ENCODE data around the gene SMTNL1.

SMTNL1 gene

GRCh38 chr11:57546869-57547475 lies 9.6 kb downstream of the SMTNL1 start:
- no peak for DNase-seq

GRCh38 chr11:57547854-57548377 lies 10.5 kb downstream of the SMTNL1 start:
- no peak for DNase-seq

DNA sequence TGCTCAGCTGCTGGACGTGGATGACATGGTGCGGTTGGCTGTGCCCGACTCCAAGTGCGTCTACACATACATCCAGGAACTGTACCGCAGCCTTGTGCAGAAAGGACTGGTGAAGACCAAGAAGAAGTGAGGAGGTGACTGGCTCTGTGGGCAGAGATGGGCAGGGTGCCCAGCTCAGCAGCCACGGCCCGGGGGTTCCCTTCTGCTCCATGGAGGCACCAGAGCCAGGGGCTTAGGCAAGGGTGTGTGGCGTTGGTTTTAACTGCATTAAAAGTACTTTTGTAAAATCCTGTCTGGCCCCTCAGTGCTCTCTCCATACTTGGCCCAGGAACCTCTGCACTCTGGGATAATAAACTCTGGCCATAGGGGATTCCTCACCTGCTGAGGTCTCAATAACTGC lies 12.6 kb downstream of the SMTNL1 start:
- DNase-seq = no peak

- DNase-seq = no peak
Observed at GRCh38 chr11:57551941-57552340, 14.5 kb downstream of the SMTNL1 start.

- no peak for DNase-seq
Observed at GRCh38 chr11:57552479-57552878, 15.1 kb downstream of the SMTNL1 start.

- DNase-seq = no peak
Observed at GRCh38 chr11:57555393-57555792, 18.0 kb downstream of the SMTNL1 start.

DNA sequence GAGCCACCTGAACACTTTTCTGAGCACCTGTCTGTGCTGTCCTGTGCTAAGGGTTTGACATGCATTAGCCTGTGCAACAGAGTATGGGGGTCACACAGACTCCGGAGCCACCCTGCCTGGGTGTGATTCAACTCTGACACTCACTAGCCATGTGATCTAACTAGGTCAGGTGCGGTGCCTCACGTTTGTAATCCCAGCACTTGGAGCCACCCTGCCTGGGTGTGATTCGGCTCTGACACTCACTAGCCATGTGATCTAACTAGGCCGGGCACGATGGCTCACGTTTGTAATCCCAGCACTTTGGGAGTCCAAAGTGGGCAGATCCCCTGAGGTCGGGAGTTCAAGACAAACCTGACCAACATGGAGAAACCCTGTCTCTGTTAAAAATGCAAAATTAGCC lies 18.6 kb downstream of the SMTNL1 start:
- no peak for DNase-seq

GRCh38 chr11:57560146-57560545 lies 22.8 kb downstream of the SMTNL1 start:
- DNase-seq = no peak

GRCh38 chr11:57562596-57562995 lies 25.2 kb downstream of the SMTNL1 start:
- DNase-seq = no peak

DNA sequence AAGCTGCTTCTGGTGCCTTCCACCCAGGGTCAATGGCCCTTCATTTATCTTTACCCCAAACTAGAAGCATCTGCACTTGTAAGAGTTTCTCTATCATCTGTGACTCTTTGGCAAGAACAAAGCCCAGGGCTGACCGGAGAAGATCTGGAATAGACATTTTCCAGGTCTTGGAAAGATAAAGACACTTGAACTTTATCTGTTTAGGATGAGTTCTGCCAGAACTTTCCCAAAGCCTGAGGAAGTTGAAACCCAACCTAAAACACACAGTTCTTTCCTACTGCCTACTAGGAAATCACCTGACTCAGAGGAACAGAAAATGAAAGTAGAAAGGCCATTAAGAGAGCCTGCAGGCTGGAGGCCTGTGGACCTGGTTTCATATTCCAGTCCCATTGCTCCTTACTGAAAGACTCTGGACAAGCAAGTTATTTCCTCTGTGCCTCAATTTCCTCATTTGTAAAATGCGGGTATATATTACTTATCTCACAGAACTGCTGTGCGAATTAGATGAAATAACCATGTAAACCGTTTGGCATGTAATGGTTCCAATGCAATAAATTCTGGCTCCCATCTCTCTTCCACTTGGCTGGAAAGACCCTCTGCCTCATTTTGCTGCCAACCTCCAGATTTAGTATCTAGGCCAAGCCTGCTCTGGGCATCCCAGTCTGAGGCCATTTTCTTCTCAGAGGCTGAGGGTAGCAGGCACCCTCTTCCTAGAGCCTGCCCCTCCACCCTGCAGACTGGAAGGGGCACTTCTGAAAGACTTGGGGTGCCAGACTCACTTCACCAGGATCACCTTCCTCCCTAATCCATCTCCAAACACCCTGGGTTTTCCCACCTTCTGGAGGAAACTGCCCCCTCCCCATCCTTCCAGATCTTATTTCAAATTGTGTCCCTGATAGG lies 28.9 kb downstream of the SMTNL1 start:
- DNase-seq = no peak

DNA sequence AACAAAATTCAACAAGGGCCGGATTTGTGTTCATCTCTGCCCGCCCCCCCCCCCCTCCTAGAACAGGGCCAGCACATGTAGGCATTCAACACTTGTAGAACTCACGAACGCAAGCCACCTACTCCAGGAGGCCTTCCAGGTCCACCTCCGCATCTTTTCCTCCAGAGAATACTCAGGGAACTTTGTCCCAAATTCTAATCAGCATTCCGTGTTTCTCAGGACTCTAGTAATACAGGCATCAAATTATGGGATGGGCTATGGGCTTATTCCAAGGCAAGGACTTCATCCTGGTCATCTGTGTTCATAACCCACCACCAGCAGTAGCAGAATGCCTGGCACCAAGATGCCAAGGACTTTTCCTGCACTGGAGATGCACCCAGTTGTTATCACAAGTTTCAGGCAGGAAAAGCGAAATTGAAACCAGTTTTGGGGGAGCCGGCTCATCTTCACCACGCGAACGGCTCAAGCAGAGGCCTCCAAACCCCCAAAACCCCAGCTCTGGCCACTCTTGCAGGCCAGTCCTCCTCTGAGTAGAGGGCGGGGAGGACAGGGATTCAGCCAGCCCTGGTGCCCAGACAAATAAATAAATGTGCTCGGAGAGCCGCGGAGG lies 29.6 kb downstream of the SMTNL1 start:
- DNase-seq = no peak

- no peak for DNase-seq
Observed at GRCh38 chr11:57567515-57568329, 30.3 kb downstream of the SMTNL1 start, which contains the start of gene UBE2L6. UBE2L6 (minus strand) TSS chr11:57567672; CDS start chr11:57567611, 61 bp downstream.

DNA sequence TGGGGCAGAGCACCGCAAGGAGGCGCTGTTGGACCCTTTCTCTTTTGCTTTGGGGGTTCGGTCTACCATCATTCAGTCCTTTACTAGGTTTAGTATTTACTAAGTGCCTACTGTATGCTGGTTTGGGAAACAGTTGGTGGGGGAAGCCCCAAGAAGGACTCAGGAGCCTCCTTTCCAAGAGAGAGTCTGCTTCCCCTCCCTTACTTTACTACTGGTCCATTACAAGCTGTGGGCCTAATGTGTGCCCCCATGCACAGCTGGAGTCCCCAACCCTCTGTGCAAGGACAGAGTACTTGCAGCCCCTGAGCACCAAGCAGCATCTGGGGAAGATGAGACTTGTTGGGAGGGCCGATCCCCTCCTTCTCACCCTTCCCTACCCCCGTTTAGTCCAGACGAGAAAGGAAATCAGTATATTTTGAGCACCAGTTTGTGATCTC lies 31.0 kb downstream of the SMTNL1 start:
- no peak for DNase-seq

GRCh38 chr11:57571606-57572005 lies 34.2 kb downstream of the SMTNL1 start:
- no peak for DNase-seq

DNA sequence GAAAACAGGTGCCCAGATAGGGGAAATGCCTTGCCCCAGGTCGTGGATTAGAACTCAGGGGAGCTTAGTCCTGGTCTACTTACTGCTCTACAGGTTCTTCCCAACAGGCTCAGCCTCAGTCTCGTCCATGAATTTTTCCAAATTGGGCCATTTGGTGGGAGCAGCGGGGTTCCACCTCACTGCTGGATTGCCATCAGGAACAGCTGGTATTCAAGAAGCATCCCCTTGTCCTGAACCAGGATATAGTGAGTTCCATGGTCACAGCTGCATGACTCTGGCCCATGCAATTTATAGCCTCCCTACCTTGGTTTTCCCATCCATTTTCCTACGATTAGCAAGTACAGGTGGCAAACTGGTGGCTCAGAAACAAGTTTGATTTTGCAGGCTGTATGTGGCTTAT lies 36.7 kb downstream of the SMTNL1 start:
- no peak for DNase-seq

- no peak for DNase-seq
Observed at GRCh38 chr11:57584341-57584740, 46.9 kb downstream of the SMTNL1 start.

DNA sequence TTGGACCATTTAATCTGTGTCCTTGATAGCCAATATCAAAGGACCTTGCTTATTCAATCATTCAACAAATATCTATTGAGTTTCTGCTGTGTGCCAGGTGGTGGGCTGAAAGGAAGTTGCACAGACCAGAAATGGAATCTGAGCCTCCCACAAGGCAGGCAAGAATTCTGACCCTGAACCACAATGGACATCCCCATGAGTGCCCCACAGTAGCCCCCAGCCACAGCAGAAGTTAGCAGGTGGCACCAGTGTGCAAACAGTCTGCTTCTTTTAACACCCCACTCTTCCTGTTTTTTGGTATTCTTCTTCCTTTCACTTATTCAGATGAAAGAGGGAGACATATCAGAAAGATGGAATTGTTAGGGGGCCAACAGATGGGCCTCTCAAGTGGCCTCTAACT lies 47.9 kb downstream of the SMTNL1 start:
- DNase-seq = no peak

DNA sequence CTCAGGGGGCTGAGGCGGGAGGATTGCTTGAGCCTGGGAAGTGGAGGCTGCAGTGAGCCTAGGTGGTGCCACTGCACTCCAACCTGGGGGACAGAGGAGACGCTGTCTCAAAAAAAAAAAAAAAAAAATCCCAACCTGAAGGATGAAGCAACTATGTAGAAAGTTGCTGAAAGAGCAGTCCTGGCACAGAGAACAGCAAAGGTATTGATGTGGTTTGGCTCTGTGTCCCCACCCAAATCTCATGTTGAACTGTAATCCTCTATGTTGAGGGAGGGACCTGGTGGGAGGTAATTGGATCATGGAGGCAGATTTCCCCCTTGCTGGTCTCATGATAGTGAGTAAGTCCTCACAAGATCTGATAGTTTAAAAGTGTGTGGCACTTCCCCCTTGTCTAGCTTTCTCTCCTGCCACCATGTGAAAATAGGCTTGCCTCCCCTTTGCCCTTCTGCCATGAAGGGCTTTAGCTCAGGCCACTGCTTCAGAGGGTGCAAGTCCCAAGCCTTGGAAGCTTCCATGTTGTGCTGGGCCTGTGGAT lies 49.4 kb downstream of the SMTNL1 start:
- DNase-seq = no peak

DNA sequence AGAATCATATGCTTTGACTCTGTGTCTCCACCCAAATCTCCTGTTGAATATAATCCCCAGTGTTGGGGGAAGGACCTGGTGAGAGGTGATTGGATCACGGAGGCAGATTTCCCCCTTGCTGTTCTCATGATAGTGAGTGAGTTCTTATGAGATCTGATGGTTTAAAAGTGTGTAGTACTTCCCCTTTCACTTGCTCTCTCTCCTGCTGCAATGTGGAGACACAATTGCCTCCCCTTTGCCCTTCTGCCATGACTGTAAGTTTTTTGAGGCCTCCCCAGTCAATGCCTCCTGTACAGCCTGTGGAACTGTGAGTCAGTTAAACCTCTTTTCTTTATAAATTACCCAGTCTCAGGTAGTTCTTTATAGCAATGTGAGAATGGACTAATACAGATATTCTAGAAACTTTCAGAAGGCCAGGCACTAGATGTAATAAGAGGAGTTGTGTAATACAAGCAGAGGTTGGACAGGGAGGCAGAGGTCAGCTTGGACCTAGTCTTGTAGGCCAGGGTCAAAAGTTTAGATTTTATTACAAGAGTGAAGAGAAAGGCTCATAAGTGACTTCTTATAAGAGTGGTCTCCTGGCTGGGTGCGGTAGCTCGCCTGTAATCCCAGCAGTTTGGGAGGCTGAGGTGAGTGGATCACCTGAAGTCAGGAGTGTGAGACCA lies 50.8 kb downstream of the SMTNL1 start:
- no peak for DNase-seq

GRCh38 chr11:57596266-57596885 lies 59.0 kb downstream of the SMTNL1 start:
- no peak for DNase-seq

- DNase-seq = no peak
Observed at GRCh38 chr11:57597461-57597915, 60.1 kb downstream of the SMTNL1 start, which contains the start of gene SERPING1. SERPING1 (plus strand) TSS chr11:57597685; CDS start chr11:57598271, 586 bp downstream.

Measured in NCI-H1436 treated with DMSO at 0.1 percent for 48 hours (cell line).